Nucleus accumbens (tissue), 56 donors: ENCODE results near the gene AXIN1.
"Not testable (repeated sequence)": the region's sequence is repeated elsewhere in the genome, so short reads cannot be mapped to it uniquely, and the experiment has no call there.

Experiments used
- DNase-seq, 56 donors: peaks; one replicate each; lab custom pipeline; 2025; lab: John Stamatoyannopoulos, UW

The AXIN1 gene

GRCh38 chr16:371515-372301, 19.2 kb upstream of the AXIN1 start:
- no peak for DNase-seq

GRCh38 chr16:370979-371514, 18.5 kb upstream of the AXIN1 start:
- no peak for DNase-seq

DNA sequence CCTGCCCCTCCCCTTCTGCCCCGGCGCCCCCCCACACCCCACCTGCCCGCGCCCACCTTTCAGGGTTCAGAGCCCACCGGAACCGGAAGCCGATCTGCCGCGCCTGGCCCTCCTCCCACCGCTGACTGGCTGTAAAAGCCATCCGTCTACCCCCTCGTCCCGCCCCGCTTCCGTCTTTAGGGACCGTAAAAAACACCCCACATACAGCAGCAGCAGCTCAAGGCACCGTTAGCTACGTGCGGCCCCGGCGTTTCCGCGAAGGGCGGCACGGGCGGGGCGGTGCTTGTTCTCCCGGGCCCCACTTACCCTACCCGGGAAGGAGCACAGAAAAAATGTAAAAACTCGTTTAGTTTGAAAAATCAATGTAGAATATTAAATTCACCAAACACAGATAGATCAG, 17.9 kb upstream of the AXIN1 start, which contains the start of gene MRPL28:
MRPL28 (minus strand) TSS at position 96 of the 400 bp plus-strand sequence. CDS start 320 bp downstream, outside the sequence.
- peak in 55 of 56 donors; percentile 30 to 97 (median 88) for DNase-seq

GRCh38 chr16:369866-370436, 17.4 kb upstream of the AXIN1 start:
- no peak for DNase-seq

DNA sequence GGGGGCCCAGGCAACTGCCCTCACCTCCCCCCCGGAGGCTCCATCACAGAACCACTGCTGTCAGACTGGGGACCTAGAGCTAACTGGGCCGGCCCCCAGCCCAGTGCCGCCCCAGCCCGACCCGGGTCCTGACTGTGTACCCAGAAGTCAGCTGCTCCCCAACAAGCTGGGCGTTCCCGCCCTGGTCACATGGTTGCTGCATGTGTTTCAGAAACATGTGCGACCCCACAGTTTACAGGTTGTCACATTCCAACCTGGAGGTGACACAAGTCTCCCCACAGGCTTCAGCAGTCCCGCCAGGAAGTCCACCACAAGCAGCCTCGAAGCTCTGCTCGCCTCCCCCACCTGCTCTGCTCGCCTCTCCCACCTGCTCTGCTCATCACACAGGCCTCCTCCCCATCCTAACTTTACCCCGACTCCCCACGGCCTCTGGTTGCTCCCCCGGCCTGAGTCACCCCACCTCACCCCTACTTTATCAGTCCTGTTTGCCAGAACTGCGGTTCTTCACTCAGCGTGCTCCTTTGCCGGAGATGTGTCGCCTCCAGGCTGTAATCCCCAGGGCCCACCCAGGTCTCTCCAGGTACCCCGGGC, 16.8 kb upstream of the AXIN1 start:
- DNase-seq, result no peak

DNA sequence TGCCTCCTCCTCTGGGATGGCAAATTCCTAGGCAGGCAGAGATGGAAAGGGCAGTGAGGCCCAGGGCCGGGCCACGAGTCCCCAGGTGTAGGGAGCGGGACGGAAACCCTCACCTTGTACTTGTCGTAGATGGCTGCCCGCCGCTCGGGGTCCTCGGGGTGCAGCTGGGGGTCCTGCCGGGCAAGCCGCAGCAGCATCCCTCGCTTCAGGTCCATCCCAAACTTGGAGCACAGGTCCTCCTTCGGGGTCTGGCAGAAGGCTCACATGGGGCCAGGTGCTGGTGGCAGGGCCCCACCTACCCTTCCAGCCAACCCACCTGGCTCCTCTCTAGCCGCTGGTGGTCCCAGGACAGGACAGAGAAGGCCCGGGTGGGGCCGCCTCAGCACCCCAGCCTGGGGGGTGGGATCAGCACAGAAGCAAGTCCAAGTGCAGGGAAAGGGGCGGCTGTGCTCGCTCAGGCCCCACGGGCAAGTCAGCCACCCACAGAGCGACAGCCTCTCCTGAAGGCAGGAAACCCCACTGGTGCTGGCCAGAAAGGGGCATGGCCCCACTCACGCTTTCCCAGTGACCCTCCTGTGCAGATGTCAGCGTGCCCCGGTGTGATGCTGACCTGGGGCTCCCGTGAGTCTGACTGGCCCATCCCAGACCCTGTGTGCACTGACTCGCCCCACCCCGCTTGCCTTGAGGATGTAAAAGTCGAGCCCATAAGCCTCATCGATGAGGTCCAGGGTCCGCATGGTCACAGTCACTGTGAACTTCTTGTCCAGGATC, 16.1 kb upstream of the AXIN1 start:
- no peak for DNase-seq

DNA sequence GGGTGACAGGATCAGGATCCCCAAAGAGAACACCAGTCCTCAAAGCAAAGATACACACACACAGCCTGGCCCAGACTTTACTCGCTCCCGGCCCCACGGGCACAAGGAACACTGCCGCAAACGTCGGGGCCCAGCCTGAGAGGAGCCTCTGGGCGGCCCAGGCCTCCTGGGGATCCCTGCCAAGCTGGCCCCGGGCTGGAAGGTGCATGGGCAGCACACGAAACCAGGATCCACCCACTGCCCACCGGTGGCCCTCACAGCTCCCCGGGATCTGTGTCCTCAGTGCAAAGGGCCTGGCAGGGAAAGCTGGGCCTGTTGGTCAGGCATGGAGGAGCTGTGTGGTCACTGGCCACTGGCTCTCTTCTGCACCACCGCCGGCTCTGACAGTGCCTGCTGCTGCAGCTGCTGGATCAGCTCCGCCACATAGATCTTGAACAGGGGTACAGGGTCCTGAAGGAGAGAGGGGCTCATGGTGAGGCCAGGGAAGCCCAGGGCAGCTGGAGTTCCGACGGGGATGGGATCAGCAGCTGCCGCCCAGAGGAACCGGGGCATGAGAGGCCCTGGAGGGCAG, 14.9 kb upstream of the AXIN1 start:
- no peak for DNase-seq

- DNase-seq, result no peak
Observed at GRCh38 chr16:366476-366875, 14.0 kb upstream of the AXIN1 start.

DNA sequence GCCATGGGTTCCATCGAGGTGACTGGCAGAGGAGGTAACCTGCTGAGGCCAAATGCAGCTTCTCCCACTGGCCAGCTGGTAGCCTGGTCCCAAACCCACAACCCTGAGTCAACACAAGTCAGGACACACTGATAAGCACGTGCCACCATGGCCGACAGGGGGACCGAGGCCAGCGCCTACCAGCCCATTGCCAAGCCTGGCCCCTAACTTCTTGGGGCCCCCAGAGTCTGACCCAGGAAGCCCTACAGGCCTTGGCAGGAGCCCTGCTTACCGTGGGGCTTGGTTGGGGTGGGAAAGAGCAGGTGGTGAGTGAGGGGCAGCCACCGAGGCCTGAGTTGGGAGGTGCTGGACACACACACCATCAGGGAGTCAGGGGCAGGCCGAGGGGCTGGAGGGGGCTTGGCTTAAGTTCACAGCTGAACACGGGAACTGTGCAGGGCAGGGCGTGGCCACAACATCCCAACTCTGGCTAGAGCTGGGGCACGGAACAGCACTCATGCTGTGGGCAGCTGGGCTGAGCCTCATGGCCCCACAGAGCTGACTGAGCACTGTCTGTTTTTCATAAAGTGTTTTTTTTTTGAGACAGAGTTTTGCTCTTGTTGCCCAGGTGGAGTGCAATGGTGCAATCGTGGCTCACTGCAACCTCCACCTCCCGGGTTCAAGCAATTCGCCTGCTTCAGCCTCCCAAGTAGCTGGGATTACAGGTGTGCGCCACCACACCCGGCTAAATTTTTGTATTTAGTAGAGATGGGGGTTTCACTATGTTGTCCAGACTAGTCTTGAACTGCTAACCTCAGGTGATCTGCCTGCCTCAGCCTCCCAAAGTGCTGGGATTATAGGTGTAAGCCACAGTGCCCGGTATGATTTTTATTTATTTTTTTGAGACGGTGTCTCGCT, 12.3 kb upstream of the AXIN1 start:
- no peak for DNase-seq

DNA sequence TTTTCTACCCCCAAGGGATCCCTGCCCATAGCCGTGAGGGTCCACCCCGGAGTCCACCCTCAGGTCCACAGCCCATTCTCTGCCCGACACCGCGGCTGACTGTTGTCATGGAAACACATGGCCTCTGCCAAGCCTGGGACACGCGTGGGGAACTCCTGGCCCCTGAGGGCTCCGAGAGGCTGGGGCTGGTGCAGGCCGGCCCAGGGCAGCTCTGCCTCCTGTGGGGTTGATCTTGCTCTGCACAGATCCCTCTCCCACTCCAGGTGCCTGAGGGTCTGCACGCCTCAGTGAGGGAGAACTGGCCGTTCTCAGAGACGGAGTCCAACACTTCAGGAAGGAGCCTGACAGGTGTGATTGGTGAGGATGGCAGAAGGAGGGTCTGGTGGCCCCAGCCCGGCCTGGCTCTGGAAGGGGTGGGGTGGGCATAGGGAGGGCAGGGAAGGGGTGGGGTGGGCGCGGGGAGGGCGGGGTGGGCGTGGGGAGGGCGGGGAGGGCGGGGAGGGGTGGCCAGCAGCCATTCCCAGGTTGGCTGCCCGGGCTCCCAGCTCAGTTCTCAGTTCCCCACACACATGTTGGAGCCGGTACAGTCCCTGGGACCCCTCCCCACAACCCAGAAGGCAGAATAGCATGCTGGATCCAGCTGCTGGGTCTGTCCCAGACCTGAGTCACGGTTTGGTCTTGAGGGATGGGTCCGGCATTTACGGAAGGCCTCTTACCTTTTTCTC, 11.4 kb upstream of the AXIN1 start:
- no peak for DNase-seq

DNA sequence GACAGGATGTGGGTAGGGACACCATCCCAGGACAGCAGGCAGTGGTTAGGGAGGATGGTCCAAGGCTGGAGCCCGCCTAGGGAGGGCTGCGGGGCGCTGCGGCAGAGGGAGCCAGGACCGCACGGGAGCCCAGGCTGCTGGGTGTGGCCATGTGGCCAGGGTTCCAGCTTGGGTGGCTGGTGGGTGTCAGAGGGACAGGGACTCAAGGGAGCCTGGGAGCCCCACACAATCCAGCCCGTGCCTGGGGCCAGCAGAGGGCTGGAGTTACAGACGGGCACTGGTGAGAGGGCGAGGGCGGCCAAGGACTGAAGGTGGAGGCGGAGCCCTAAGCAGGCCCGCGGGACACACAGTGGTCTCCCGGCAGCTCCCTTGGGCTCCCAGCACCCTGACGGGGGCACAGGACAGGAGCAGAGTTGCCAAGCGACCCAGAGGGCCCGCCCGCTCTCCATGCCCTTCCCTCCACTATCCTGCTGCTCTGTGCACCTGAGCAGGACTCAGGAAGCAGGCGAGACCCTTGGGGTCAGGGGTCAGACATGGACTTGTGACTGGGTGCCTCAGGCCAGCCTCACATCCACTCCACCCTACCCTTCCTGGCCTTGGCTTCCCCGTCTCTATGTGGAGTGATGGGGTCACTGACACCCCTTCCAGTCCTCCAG, 10.7 kb upstream of the AXIN1 start:
- no peak for DNase-seq

DNA sequence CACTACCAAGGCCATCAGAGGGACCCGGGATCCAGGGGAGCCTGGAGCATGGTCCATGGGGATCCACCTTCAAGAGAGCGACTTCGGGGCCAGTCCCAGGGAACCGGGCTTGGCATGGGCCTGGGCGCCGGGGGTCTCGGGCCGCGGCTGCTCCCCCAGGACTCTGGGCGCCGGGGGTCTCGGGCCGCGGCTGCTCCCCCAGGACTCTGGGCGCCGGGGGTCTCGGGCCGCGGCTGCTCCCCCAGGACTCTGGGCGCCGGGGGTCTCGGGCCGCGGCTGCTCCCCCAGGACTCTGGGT, 10.1 kb upstream of the AXIN1 start:
- not testable (repeated sequence) for DNase-seq

GRCh38 chr16:361872-362701, 9.6 kb upstream of the AXIN1 start:
- peak in 33 of 56 donors; percentile 7 to 70 (median 37) for DNase-seq

- DNase-seq, result no peak
Observed at GRCh38 chr16:361341-361871, 8.9 kb upstream of the AXIN1 start.

GRCh38 chr16:360698-361336, 8.3 kb upstream of the AXIN1 start:
- DNase-seq, result no peak

DNA sequence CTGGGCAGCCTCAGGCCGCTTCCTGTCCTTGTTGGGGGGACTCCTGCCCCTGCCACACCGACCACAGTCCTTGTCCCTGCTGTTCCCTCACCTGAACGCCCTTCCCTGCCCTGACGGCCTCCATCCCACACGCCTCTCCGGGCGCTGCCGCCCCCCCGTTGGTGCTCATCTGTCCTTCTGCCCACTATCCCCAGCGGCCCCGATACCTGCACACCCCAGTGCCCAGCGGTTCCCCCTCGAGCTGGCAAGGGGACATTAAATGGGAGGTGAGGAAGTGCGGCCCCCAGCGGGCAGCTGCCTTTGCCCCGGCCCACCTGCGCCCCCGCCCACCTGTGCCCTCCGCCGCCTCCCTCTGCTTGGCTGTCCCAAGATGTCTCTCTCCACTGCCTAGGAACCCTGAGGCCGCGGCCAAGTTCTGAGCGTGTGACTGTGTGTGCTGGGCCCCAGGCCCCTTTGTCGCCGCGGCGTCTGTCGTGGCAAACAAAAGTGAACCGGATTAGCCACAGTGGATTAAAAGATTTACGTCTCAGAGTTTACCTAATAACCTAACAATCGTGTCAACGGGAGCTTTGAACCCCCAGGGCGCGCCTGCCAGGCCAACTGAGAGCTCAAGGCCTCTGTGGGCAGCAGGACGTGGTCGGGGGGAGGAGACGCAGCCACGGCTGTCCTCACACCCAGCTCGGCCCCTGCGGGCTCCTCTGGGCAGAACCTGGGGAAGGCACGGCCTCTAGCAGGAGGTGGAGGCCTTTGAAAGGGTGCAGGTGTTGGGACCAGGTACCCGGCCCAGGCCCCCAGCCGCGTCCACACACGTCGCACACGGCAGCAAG, 7.6 kb upstream of the AXIN1 start:
- DNase-seq, result no peak
